Esophagus squamous epithelium (tissue), 5 donors: ENCODE data around the gene CD83. TPM values are rescaled to one million over a fixed set of nuclear protein-coding genes. Genes with fewer than 3 reads are reported as not detected.

Experiments
- DNase-seq: peaks from one replicate; lab custom pipeline; 2025; lab: John Stamatoyannopoulos, UW
- H3K27ac ChIP-seq, 4 donors: fragments of 200-600 bp; sonication (generic); one replicate each; pipeline ENCODE4 v1.5.1; 2016 to 2019; ENCODE audit warnings: mild to moderate bottlenecking in 1 of 4
- H3K27me3 ChIP-seq, 4 donors: fragments of 200-600 bp; sonication (generic); 1 replicate in 3 of 4; 2 replicates in 1 of 4; pipeline versions ENCODE4 v1.5.1 to v1.6.0; 2017 to 2021; ENCODE audit warnings: antibody characterized with exemption in 1 of 4
- H3K36me3 ChIP-seq, 3 donors: fragments of 200-600 bp; sonication (generic); one replicate each; pipeline ENCODE4 v1.5.1; 2016 to 2019
- H3K4me1 ChIP-seq, 3 donors: fragments of 200-600 bp; sonication (generic); one replicate each; pipeline ENCODE4 v1.5.1; 2017 to 2019
- H3K4me3 ChIP-seq, 4 donors: fragments of 200-600 bp; sonication (generic); 1 replicate in 3 of 4; 2 replicates in 1 of 4; pipeline ENCODE4 v1.5.1; 2016 to 2019; ENCODE audit warnings: mild to moderate bottlenecking in 2 of 4, moderate library complexity in 1 of 4
- H3K9me3 ChIP-seq, 3 donors: fragments of 200-600 bp; sonication (generic); one replicate each; pipeline ENCODE4 v1.5.1; 2016 to 2019
- POLR2A ChIP-seq, 4 donors: fragments of 450-650 bp; IDR thresholded peaks; one replicate each; pipeline ENCODE4 v1.6.1; 2017; ENCODE audit warnings: antibody characterized with exemption in 4 of 4, mild to moderate bottlenecking in 4 of 4, moderate library complexity in 3 of 4
- WGBS, 2 donors: methylation state at CpG; one replicate each; pipeline ENCODE4 v1.1.5; 2018; 5-methylcytosine and 5-hydroxymethylcytosine counted together
- intact Hi-C: fragments of 100-400 bp; cut with DNase I; formaldehyde crosslinking; loops from one replicate; pipeline ENCODE4 v1.15.0; 2022
- total RNA-seq, 4 donors: library from RNA; depleted of rRNA; stranded (reverse); fragments of >200 nt; gene quantifications; one replicate each; pipeline ENCODE4 v1.1.0, GENCODE V29; 2016
- TF ChIP-seq, protein P1 (sequence below), 6 experiments: fragments of 450-650 bp in 4 of 6; fragments of 200-600 bp in 2 of 6; sonication (generic) in 2 of 6; IDR thresholded peaks; one replicate each; pipeline ENCODE4 v1.5.1; 2016 to 2019; ENCODE audit warnings: antibody characterized with exemption in 6 of 6, mild to moderate bottlenecking in 4 of 6, moderate library complexity in 4 of 6
- donor health status: DM: yes; HTN: yes; CAD: no.

The CD83 gene
- total RNA-seq, 4 donors from 2014 or later = 0.56 to 2.8 (median 1.1) TPM

GRCh38 chr6:14132244-14132920, 14.8 kb downstream of the CD83 start:
- Histone ChIP-seq H3K9me3 (no peaks in the 10 kb centered on the region), H3K36me3 (peaks cover 0 to 5% (median 0%) of the 10 kb centered on the region in 3 donors), H3K27ac (no peak overlapping the region), H3K27me3 (no peaks in the 10 kb centered on the region), H3K4me1 (peaks cover 0 to 20% (median 0%) of the 10 kb centered on the region in 3 donors), H3K4me3 (no peak overlapping the region)
- TF ChIP-seq, protein P1, sequence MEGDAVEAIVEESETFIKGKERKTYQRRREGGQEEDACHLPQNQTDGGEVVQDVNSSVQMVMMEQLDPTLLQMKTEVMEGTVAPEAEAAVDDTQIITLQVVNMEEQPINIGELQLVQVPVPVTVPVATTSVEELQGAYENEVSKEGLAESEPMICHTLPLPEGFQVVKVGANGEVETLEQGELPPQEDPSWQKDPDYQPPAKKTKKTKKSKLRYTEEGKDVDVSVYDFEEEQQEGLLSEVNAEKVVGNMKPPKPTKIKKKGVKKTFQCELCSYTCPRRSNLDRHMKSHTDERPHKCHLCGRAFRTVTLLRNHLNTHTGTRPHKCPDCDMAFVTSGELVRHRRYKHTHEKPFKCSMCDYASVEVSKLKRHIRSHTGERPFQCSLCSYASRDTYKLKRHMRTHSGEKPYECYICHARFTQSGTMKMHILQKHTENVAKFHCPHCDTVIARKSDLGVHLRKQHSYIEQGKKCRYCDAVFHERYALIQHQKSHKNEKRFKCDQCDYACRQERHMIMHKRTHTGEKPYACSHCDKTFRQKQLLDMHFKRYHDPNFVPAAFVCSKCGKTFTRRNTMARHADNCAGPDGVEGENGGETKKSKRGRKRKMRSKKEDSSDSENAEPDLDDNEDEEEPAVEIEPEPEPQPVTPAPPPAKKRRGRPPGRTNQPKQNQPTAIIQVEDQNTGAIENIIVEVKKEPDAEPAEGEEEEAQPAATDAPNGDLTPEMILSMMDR (IDR thresholded peaks at IDR 0.05) = no peak
- no peak for TF ChIP-seq POLR2A (IDR thresholded peaks at IDR 0.05)
- intact Hi-C loops = no loop called here
- no peak for DNase-seq
- 93 to 95% methylated on average over 10 of the region's 10 CpGs for WGBS, 2 donors

DNA sequence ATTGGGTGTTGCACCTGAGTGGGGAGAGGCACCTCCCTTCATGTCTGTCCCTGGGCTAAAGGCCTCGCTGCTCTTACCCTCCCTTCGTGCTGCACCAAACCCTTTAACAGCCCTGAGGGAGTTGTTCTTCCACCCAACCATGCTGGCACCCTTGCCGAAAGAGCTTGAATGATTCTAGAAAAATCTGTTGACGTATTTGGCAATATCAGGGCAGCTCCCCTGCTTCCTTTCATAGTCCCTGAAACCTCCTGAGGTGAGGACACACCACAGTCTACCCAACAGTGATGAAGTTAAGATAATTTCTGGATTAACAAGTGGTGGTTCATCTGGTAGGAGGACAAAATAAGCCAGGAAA, 15.3 kb downstream of the CD83 start:
- no peak for TF ChIP-seq POLR2A (IDR thresholded peaks at IDR 0.05)
- TF ChIP-seq, protein P1 (IDR thresholded peaks at IDR 0.05) = no peak
- 49 to 87% methylated on average over 2 to 3 of the region's 4 CpGs for WGBS, 2 donors
- intact Hi-C loops = no loop called here
- Histone ChIP-seq H3K27ac (no peak overlapping the region), H3K4me1 (peaks cover 0 to 14% (median 0%) of the 10 kb centered on the region in 3 donors), H3K9me3 (no peaks in the 10 kb centered on the region), H3K4me3 (no peak overlapping the region), H3K27me3 (no peaks in the 10 kb centered on the region), H3K36me3 (peaks cover 0 to 5% (median 0%) of the 10 kb centered on the region in 3 donors)
- DNase-seq = no peak

- DNase-seq = no peak
- 90 to 92% methylated on average over 4 of the region's 4 CpGs for WGBS, 2 donors
- intact Hi-C loops = no loop called here
- H3K27me3 ChIP-seq = no peaks in the 10 kb centered on the region
- TF ChIP-seq POLR2A (IDR thresholded peaks at IDR 0.05) = no peak
- TF ChIP-seq, protein P1 (IDR thresholded peaks at IDR 0.05) = no peak
- H3K4me3 ChIP-seq = no peak overlapping the region
- peaks cover 0 to 5% (median 0%) of the 10 kb centered on the region in 3 donors for H3K4me1 ChIP-seq
- H3K36me3 ChIP-seq = peaks cover 0 to 5% (median 0%) of the 10 kb centered on the region in 3 donors
- no peaks in the 10 kb centered on the region for H3K9me3 ChIP-seq
- no peak overlapping the region for H3K27ac ChIP-seq
These were observed 16.8 kb downstream of the CD83 start for GRCh38 chr6:14134211-14134910.

- Histone ChIP-seq H3K27me3 (no peaks in the 10 kb centered on the region), H3K4me3 (no peak overlapping the region), H3K4me1 (no peaks in the 10 kb centered on the region), H3K27ac (no peak overlapping the region), H3K36me3 (peaks cover 0 to 5% (median 0%) of the 10 kb centered on the region in 3 donors), H3K9me3 (no peaks in the 10 kb centered on the region)
- WGBS, 2 donors = 82 to 85% methylated on average over 9 of the region's 9 CpGs
- intact Hi-C loops = no loop called here
- TF ChIP-seq POLR2A (IDR thresholded peaks at IDR 0.05) = no peak
- TF ChIP-seq, protein P1 (IDR thresholded peaks at IDR 0.05) = no peak
- no peak for DNase-seq
These were observed 18.4 kb downstream of the CD83 start for GRCh38 chr6:14135893-14136539.
